GM21526 (cell line): Measurements from ENCODE around the gene KCNF1.
"Not testable (repeated sequence)": the region's sequence is repeated elsewhere in the genome, so short reads cannot be mapped to it uniquely, and the experiment has no call there.

ENCODE experiments used
- ATAC-seq: cut with Tn5 transposase; IDR thresholded peaks from one replicate; pipeline ENCODE4 v1.9.1; 2021; ENCODE audit warnings: moderate library complexity; ENCODE audit not compliant: unreplicated experiment, low FRiP score

KCNF1 gene

GRCh38 chr2:10935953-10936942 is 24.5 kb downstream of the KCNF1 start:
- ATAC-seq, result no peak

- no peak for ATAC-seq
Measured at GRCh38 chr2:10939058-10939457, 27.3 kb downstream of the KCNF1 start.

GRCh38 chr2:10940596-10940995 is 28.9 kb downstream of the KCNF1 start:
- ATAC-seq, result no peak

- ATAC-seq, result no peak
Measured at GRCh38 chr2:10941383-10941782, 29.6 kb downstream of the KCNF1 start.

GRCh38 chr2:10944799-10945198 is 33.1 kb downstream of the KCNF1 start:
- no peak for ATAC-seq

GRCh38 chr2:10946394-10946793 is 34.7 kb downstream of the KCNF1 start:
- ATAC-seq, result no peak

GRCh38 chr2:10947005-10947440 is 35.3 kb downstream of the KCNF1 start:
- no peak for ATAC-seq

- no peak for ATAC-seq
Measured at GRCh38 chr2:10947446-10948187, 35.9 kb downstream of the KCNF1 start.

- no peak for ATAC-seq
Measured at GRCh38 chr2:10948188-10948564, 36.4 kb downstream of the KCNF1 start.

- no peak for ATAC-seq
Measured at GRCh38 chr2:10948606-10949230, 37.0 kb downstream of the KCNF1 start.

GRCh38 chr2:10949835-10950234 is 38.1 kb downstream of the KCNF1 start:
- ATAC-seq, result no peak

GRCh38 chr2:10951558-10952414 is 40.1 kb downstream of the KCNF1 start:
- no peak for ATAC-seq

- no peak for ATAC-seq
Measured at GRCh38 chr2:10954416-10954815, 42.7 kb downstream of the KCNF1 start.

- ATAC-seq, result no peak
Measured at GRCh38 chr2:10954856-10955818, 43.4 kb downstream of the KCNF1 start.

- ATAC-seq, result no peak
Measured at GRCh38 chr2:10956006-10956790, 44.5 kb downstream of the KCNF1 start.

GRCh38 chr2:10957391-10957790 is 45.7 kb downstream of the KCNF1 start:
- ATAC-seq, result no peak

GRCh38 chr2:10958452-10958851 is 46.7 kb downstream of the KCNF1 start:
- not testable (repeated sequence) for ATAC-seq
